Chondrocyte (in vitro differentiated cells): Measurements from ENCODE around the gene IFNL4. TPM values are rescaled to one million over a fixed set of nuclear protein-coding genes. Genes with fewer than 3 reads are reported as not detected.

Experiments used
- DNase-seq: peaks from one replicate; pipeline ENCODE4 v3.0.0; 2021; ENCODE audit warnings: mixed read lengths, low spot score
- H3K27ac Mint-ChIP-seq: one replicate; pipeline ENCODE4 v1.8.0; 2021; ENCODE audit warnings: mild to moderate bottlenecking, moderate library complexity, mixed read lengths; ENCODE audit not compliant: unreplicated experiment
- H3K27me3 Mint-ChIP-seq: 2 replicates; pipeline ENCODE4 v1.8.0; 2021; ENCODE audit warnings: low read depth, mixed read lengths
- H3K36me3 Mint-ChIP-seq: 2 replicates; pipeline ENCODE4 v1.8.0; 2021; ENCODE audit warnings: low read depth, mixed read lengths
- H3K4me1 Mint-ChIP-seq: 2 replicates; pipeline ENCODE4 v1.8.0; 2021; ENCODE audit warnings: low read depth, mild to moderate bottlenecking, mixed read lengths
- H3K4me3 Mint-ChIP-seq: one replicate; pipeline ENCODE4 v1.8.0; 2021; ENCODE audit warnings: mild to moderate bottlenecking, moderate library complexity, mixed read lengths; ENCODE audit not compliant: unreplicated experiment
- H3K9me3 Mint-ChIP-seq: 2 replicates; pipeline ENCODE4 v1.8.0; 2021; ENCODE audit warnings: low read depth, mixed read lengths
- CTCF ChIP-seq: fragments of 200-600 bp; sonication (generic); IDR thresholded peaks from 2 replicates; pipeline ENCODE4 v1.5.0; 2021; ENCODE audit warnings: antibody characterized with exemption, mild to moderate bottlenecking, moderate library complexity
- total RNA-seq: library from RNA; stranded (reverse); gene quantifications from 3 replicates; pipeline ENCODE4 v1.2.1, GENCODE V29; 2021

The IFNL4 gene
- total RNA-seq, 1 donor from 2014 or later, result not detected

DNA sequence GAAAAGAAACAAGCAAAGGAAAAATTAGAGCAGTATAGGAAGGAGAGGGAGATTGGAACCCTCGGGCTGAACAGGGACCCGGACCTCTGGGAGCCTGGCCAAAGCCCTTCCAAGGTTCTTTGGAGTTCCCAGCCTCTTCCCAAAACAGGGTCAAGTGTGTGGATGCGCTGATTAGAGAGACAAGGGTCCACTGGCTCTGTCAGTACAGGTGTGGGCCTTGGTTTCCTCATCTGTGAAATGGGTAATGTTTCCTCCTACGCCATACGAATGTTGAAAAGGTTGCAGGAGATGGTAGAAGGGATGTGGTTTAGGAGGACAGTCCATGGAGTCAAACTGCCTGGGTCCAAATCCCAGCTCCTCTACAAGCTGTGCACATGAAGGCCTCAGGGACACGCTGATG is 42.5 kb downstream of the IFNL4 start:
- Mint-ChIP-seq H3K36me3 (no peaks in the 10 kb centered on the region), H3K9me3 (no peaks in the 10 kb centered on the region), H3K27me3 (peaks cover 25% of the 10 kb centered on the region), H3K4me1 (no peaks in the 10 kb centered on the region), H3K27ac (no peak overlapping the region), H3K4me3 (no peak overlapping the region)
- TF ChIP-seq CTCF, result no peak
- DNase-seq, result no peak

- H3K27me3 Mint-ChIP-seq, result peaks cover 31% of the 10 kb centered on the region
- TF ChIP-seq CTCF, result no peak
- H3K27ac Mint-ChIP-seq, result no peak overlapping the region
- H3K4me1 Mint-ChIP-seq, result no peaks in the 10 kb centered on the region
- H3K4me3 Mint-ChIP-seq, result no peak overlapping the region
- H3K9me3 Mint-ChIP-seq, result no peaks in the 10 kb centered on the region
- H3K36me3 Mint-ChIP-seq, result no peaks in the 10 kb centered on the region
- no peak for DNase-seq
Measured at GRCh38 chr19:39205449-39205764, 43.2 kb downstream of the IFNL4 start.

- H3K4me1 Mint-ChIP-seq, result no peaks in the 10 kb centered on the region
- H3K4me3 Mint-ChIP-seq, result no peak within 1 kb of the TSS
- no peaks in the 10 kb centered on the region for H3K9me3 Mint-ChIP-seq
- H3K27ac Mint-ChIP-seq, result no peak within 1 kb of the TSS
- no peak for TF ChIP-seq CTCF
- H3K27me3 Mint-ChIP-seq, result peaks cover 33% of the 10 kb centered on the region
- no peak for DNase-seq
- H3K36me3 Mint-ChIP-seq, result no peaks in the 10 kb centered on the region
Measured at GRCh38 chr19:39203372-39204341, 45.0 kb downstream of the IFNL4 start, which contains the start of gene SYCN. Gene SYCN, minus strand, starts transcription at chr19:39204263. Its CDS starts 9 bp downstream, at chr19:39204254.

- H3K36me3 Mint-ChIP-seq, result no peaks in the 10 kb centered on the region
- no peaks in the 10 kb centered on the region for H3K4me1 Mint-ChIP-seq
- no peak for TF ChIP-seq CTCF
- peaks cover 34% of the 10 kb centered on the region for H3K27me3 Mint-ChIP-seq
- no peak overlapping the region for H3K27ac Mint-ChIP-seq
- no peaks in the 10 kb centered on the region for H3K9me3 Mint-ChIP-seq
- no peak for DNase-seq
- no peak overlapping the region for H3K4me3 Mint-ChIP-seq
Measured at GRCh38 chr19:39202998-39203355, 45.7 kb downstream of the IFNL4 start.

GRCh38 chr19:39200803-39201115 is 47.9 kb downstream of the IFNL4 start:
- Mint-ChIP-seq H3K27me3 (peaks cover 48% of the 10 kb centered on the region), H3K9me3 (no peaks in the 10 kb centered on the region), H3K4me1 (peaks cover 6% of the 10 kb centered on the region), H3K27ac (no peak overlapping the region), H3K36me3 (peaks cover 1% of the 10 kb centered on the region), H3K4me3 (no peak overlapping the region)
- no peak for TF ChIP-seq CTCF
- no peak for DNase-seq
